ENCODE measurements around the gene ODC1.
A peak's percentile ranks its signal among the peaks of the same experiment; 100 is the strongest.

The ODC1 gene

GRCh38 chr2:10414591-10414990 is 33.5 kb downstream of the ODC1 start:
- DNase-seq (ENCODE audit: low read depth): no peak

- no peak for DNase-seq (ENCODE audit: low read depth)
Observed at GRCh38 chr2:10413991-10414451, 34.1 kb downstream of the ODC1 start.

- no peak for DNase-seq (ENCODE audit: low read depth)
Observed at GRCh38 chr2:10413503-10413902, 34.6 kb downstream of the ODC1 start.

GRCh38 chr2:10412380-10412779 is 35.7 kb downstream of the ODC1 start:
- DNase-seq (ENCODE audit: low read depth): no peak

- no peak for DNase-seq (ENCODE audit: low read depth)
Observed at GRCh38 chr2:10411557-10411956, 36.6 kb downstream of the ODC1 start.

GRCh38 chr2:10410823-10411437 is 37.2 kb downstream of the ODC1 start:
- DNase-seq (ENCODE audit: low read depth): no peak

- DNase-seq (ENCODE audit: low read depth): no peak
Observed at GRCh38 chr2:10410001-10410822, 37.9 kb downstream of the ODC1 start.

GRCh38 chr2:10408649-10409579 is 39.2 kb downstream of the ODC1 start:
- DNase-seq (ENCODE audit: low read depth): no peak

GRCh38 chr2:10407841-10408648 is 40.1 kb downstream of the ODC1 start:
- DNase-seq (ENCODE audit: low read depth): peak; percentile 70

GRCh38 chr2:10407432-10407831 is 40.7 kb downstream of the ODC1 start:
- DNase-seq (ENCODE audit: low read depth): no peak

- DNase-seq (ENCODE audit: low read depth): no peak
Observed at GRCh38 chr2:10406491-10407188, 41.5 kb downstream of the ODC1 start.

GRCh38 chr2:10406016-10406415 is 42.1 kb downstream of the ODC1 start:
- DNase-seq (ENCODE audit: low read depth): no peak

GRCh38 chr2:10405448-10405847 is 42.7 kb downstream of the ODC1 start:
- DNase-seq (ENCODE audit: low read depth): peak; percentile 89

GRCh38 chr2:10404324-10405143 is 43.6 kb downstream of the ODC1 start:
- no peak for DNase-seq (ENCODE audit: low read depth)

- no peak for DNase-seq (ENCODE audit: low read depth)
Observed at GRCh38 chr2:10402653-10403215, 45.4 kb downstream of the ODC1 start.

- DNase-seq (ENCODE audit: low read depth): no peak
Observed at GRCh38 chr2:10402062-10402585, 46.0 kb downstream of the ODC1 start.

- no peak for DNase-seq (ENCODE audit: low read depth)
Observed at GRCh38 chr2:10400978-10401951, 46.9 kb downstream of the ODC1 start.

GRCh38 chr2:10400568-10400977 is 47.6 kb downstream of the ODC1 start:
- no peak for DNase-seq (ENCODE audit: low read depth)
